NCI-H2196 treated with DMSO at 0.1 percent for 48 hours (cell line): ENCODE measurements around the gene CHFR.
A peak's percentile ranks its signal among the peaks of the same experiment; 100 is the strongest.
"Not testable (repeated sequence)": the region's sequence is repeated elsewhere in the genome, so short reads cannot be mapped to it uniquely, and the experiment has no call there.

ENCODE experiments used
- DNase-seq: peaks from one replicate; lab custom pipeline; 2025; ENCODE audit not compliant: unreplicated experiment; lab: John Stamatoyannopoulos, UW

CHFR gene

DNA sequence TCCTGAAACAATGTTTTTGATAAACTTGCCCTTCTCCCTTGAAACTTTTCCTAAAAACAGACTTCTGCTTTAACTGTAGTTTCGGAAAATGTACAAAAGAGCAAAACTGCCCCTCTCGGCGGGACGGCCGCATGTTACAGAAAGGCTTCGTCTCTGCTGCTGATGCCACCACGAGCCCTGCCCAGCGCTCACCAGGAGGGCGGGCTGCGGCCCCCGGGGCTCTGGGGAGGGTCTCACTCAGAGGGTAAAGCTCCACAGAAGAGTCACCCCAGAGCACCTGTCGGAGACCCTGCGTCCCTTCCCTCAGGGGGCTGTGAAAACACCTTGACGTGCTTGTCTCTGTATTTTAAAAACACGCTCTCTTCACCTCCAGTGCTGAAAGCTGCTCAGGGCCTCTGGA lies 46.3 kb downstream of the CHFR start:
- DNase-seq = no peak

DNA sequence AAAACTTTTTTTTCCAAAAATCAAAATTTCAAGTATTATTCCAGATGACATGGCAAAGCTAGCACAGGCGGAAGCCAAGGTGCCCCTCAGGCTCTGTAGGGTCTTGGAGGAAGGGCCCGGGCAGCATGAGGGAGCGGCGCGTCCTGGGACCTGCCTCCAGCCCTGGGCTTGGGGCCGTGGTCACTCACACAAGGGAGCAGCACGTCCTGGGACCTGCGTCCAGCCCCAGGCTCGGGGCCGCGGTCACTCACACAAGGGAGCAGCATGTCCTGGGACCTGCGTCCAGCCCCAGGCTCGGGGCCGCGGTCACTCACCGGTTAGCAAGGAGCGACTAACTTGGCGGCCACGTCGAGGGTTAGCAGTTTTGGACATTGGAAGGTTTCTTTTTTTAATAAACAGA lies 46.9 kb downstream of the CHFR start:
- DNase-seq = no peak

DNA sequence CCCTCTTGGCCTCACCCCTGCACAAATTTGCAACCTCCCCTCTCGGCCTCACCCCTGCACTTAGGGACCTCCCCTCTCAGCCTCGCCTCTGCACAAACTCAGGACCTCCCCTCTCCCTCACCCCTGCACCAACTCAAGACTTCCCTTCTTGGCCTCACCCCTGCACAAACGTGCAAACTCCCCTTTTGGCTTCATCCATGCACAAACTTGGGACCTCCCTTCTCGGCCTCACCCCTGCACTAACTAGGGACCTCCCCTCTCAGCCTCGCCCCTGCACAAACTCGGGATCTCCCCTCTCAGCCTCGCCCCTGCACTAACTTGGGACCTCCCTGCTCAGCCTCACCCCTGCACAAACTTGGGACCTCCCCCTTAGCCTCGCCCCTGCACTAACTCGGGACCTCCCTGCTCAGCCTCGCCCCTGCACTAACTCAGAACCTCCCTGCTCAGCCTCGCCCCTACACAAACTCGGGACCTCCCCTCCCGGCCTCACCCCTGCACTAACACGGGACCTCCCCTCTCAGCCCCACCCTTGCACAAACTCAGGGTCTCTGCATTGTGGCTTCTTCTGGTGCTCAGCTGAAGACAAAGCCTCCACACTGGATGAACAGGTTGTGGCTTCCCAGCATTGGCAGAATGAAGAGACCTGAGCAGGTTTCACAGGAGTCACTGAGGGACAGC lies 47.7 kb downstream of the CHFR start:
- DNase-seq = no peak

DNA sequence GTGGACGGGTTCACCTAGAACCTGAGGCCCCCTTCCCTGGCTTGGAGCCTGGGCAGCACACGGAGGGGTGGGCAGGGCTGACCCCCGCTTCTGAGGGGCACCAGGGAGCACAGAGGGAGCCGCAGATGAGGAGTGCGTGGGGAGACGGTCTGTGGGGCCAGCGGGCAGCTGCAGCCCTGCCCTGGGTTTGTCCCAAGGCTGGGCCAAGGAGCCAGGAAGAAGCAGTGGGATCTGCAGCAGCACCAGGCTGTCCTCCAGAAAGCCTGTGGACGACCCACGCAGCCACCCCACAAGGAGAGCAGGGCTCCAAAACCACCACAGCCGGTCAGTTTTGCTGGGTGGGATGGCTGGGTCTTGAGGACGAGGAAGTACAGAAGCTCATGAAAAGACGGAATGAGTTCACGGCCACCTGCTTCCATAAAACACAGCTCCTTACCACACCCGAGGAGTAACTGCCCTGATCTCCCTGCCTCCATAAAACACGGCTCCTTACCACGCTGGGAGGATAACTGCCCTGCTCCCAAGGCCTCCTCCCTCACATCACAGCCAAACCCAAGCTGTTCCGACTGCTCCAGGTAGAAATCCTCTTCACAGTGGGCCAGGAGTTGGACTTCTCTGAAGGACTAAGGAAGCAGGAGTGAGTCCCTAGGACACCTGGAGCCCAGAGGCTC lies 48.9 kb downstream of the CHFR start:
- no peak for DNase-seq

DNA sequence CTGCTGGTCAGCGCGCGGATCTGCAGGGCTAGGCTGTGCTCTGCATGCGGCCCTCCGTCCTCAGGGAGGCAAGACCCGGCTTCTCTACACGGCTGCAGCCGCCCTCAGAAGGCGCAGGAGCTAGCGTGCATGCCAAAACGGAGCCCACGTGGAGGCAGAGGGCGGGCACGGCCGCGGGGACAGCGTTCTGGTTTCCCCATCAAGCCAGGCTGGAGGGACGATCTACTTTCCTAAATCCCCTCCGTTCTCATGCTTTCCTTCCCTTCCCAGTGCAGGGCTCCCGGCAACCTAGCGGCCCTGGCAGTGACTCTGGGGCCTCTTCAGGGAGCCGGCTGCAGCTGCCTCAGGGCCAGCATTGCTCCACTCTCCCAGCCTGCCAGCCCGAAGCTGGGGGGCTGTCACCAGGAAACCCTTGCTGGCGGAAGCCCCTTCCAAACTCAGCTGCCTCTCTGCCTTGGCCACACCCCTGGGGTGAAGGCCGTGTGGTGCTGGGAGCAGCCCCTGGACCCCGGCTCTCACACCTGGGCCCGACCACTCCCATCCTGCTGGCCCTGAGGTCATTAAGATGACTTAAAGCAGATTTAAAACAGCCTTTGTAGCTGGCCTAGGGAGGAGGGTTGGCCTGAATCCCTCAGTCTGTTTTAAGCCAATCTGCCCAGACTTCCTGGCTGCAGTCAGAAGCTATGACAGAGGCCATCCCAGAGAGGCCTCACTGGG lies 49.6 kb downstream of the CHFR start:
- no peak for DNase-seq

DNA sequence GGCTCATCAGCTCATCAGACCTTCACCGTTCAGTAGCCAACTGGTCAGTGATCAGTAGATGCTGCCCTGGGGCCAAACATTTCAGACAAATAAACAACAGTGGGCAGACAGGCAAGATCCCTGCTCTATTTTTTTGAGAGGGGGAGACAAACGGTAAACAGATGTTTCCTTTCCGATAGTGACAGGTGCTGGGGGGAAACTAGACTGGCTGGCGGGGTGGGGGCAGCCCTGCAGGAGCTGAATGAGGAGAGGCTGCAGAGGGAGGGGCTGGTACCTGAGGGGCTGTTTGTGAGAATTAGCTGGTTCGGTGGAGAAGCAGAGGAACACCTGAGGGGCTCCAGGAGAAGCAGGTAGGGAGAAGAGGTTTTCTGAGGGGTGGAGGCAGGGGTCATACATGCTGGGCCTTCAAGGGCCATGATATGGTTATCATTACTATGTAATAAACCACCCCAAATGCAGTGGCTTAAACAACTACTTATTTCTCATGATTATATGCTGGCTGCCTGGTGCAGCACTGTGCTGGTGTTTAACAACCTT lies 50.5 kb downstream of the CHFR start:
- no peak for DNase-seq

DNA sequence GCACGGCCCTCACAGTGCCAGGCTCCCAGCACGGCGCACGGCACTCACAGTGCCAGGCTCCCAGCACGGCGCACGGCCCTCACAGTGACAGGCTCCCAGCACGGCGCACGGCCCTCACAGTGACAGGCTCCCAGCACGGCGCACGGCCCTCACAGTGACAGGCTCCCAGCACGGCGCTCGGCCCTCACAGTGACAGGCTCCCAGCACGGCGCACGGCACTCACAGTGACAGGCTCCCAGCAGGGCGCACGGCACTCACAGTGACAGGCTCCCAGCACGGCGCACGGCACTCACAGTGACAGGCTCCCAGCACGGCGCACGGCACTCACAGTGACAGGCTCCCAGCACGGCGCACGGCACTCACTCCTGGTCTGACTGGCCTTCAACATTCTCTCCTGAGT lies 51.2 kb downstream of the CHFR start:
- DNase-seq = not testable (repeated sequence)

DNA sequence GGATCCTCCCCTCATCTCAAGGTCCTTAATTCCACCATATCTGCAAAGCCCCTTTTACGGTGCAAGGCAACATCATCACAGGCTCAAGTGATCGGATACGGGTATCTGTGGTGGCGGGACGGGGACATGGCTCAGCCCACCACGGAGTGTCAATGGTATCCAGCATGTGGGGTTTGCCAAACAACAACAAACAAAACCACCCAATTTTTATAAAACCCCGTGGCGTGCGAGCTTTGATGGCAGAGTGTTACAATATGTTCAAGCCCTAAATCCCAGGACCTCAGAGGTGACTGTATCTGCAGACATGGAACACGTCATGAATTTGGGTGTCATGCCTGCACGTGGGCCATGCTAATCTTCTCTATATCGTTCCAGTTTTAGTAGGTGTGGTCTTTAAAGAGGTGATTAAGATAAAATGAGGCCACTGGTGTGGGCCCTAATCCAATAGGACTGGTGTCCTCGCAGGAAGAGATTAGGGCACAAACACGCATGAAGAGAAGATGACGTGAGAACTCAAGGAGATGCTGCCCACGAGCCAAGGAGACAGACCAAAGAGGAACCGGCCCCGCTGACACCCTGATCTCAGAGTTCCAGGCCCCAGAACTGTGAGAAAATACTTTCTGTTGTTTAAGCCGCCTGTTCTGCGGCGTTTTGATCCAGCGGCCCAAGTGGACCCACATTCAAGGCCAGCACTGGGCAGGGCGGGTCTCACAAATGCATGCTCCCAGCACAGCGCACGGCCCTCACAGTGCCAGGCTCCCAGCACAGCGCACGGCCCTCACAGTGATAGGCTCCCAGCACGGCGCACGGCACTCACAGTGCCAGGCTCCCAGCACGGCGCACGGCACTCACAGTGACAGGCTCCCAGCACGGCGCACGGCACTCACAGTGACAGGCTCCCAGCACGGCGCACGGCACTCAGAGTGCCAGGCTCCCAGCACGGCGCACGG lies 52.1 kb downstream of the CHFR start:
- no peak for DNase-seq

DNA sequence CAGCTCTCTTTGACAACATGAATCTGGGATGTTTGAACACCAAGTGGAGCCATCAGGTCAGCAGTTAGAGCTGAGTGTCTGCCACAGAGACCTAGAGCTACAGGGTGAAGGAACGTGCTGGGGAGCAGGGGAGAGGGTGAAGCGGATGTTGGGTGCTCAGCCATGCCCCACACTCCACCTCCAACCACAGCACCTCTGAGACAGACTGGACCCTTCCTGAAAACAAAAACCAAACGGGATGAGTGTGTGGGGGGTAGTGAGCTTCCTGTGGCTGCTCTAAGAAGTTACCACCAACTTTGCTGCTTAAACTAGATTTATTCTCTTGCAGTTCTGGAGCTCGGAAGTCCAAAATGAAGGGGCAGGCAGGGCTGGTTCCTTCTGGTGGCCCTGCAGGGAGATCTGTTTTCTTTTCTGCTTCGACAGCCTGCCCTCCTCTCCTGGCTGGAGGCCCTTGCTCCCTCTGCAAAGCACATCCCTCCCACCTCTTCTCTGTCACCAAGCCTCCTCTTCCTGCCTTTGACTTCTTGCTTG lies 53.2 kb downstream of the CHFR start:
- no peak for DNase-seq

DNA sequence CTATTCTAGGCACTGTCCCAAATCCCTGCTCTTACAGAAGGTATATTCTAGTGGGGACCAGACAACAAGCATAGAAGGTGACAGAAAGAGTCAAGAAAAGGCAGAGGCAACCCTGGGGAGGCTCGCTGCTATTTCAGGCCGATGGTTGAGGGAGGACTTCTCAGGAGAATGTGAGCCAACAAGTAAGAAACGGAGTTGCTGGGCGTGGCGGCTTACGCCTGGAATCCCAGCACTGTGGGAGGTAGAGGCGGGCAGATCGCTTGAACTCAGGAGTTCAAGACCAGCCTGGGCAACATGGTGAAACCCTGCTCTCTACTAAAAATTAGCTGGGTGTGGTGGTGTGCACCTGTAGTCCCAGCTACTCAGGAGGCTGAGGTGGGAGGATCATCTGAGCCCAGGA lies 54.1 kb downstream of the CHFR start:
- no peak for DNase-seq

DNA sequence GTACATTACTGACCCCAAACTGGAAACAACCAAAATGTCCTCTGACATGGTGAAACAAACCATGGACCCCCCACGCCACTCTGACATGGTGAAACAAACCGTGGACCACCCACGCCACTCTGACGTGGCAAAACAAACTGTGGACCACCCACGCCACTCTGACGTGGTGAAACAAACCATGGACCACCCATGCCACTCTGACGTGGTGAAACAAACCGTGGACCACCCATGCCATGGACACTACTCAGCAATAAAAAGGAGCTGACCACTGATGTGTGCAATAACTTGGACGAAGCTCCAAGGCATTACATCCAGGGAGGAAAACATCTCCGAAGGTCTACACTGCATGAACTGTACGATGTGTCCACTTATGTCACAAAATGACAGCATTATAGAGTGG lies 55.6 kb downstream of the CHFR start:
- no peak for DNase-seq

DNA sequence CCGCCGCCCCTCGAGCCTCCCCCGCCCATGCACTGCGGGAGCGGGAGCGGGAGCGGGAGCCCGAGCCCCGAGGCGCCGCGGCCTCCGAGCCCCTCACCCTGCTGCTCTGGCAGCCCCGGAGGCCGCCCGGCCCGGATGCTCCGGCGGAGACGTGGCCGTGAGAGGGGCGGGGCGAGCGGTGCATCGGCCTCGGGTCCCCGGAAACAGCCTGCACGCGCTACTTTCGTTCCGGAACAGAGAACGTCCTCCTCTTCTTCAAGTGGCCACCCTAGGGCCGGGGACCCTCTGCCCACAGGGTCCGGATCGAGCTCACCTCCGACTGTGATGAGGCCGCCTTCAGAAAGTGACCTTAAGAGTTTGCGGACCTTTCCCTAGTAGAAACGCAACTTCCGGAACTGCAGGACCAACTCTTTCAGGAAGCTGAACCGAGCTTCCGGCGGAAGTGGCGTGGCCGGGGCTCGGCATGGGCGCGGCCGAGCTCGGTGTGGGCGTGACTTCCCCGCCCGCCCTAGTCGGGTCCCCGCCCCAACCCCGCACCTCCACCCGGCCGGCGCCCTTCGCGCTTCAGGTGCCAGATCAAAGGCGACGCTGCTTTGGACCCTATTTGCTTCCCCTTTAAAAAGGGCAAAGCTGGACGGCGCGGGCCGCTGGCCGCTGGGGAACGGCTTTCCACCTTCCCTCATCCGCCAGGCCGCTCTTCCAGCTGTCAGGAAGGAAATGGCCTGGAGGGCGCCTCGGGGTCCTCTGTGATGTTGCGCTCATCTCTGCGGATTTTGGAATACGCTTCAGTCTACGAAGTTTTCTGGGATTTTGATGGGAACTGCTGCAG lies 58.5 kb downstream of the CHFR start, which contains the start of gene GOLGA3:
GOLGA3 (minus strand) TSS at position 164 of the 829 bp plus-strand sequence. CDS start 6,741 bp downstream, outside the sequence.
- peak; percentile 76 for DNase-seq

DNA sequence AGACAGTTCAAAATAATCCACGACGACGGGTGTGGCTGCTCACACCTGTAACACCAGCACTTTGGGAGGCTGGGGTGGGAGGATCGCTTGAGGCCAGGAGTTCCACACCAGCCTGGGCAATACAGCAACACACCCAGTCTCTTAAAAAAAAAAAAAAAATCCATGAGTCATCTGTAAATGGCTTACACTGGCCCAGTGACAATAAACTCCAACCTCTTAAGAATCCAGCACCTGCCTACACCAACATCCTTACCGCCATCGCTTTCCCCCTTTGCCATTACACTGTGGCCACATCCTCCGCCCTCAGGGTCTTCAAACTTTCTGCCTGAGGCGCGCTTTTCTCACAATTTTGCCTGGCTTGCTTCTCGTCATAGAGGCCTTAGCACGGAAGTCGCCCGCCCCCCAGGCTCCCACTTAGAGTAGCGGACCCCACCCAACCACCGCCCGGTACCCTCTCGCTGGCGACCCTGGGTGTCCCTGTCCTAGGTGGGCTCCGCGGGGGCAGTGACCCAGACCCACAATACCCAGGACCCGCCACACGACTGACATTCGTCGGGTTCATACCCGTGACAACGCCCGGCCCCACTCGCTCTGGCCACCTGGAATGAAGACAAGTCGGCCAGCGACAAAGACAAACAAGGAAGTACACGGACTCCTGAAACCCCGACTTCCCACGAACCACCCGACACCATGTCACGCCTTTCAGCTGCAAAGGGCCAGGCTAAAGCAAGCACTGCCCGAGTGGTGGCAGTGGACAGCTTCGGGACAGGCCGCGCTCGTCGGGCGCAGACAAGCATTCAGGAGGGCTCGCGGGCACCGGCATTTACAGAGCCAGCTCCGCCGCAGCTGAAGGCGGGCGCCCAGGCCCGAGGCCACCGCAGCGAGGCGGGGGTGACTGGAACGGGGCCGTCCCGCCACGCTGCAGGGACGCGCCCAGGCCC lies 59.4 kb downstream of the CHFR start:
- DNase-seq = no peak

DNA sequence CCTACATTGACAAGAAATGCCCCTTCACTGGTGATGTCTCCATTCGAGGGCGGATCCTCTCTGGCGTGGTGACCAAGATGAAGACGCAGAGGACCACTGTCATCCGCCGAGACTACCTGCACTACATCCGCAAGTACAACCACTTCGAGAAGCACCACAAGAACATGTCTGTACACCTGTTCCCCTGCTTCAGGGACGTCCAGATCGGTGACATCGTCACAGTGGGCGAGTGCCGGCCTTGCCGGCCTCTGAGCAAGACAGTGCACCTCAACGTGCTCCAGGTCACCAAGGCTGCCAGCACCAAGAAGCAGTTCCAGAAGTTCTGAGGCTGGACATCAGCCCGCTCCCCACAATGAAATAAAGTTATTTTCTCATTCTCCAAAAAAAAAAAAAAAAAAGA lies 61.5 kb downstream of the CHFR start:
- DNase-seq = no peak

DNA sequence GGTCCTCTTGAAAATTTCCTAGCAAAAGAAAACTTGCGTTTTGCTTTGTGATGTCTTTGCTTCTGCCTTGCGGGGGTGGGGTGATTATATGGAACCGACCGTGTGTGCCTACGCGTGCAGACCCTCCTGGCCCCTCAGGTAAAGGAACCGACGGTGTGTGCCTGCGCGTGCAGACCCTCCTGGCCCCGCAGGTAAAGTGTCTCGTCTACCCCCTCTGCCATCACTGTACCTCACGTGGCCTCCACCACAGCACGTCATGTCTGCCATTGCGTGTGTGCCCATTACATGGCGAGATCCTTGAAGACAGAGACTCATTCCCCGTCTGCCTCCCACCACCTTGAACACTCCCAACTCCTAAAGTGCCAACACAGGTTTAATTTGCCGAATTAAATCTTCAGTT lies 62.3 kb downstream of the CHFR start:
- DNase-seq = no peak

DNA sequence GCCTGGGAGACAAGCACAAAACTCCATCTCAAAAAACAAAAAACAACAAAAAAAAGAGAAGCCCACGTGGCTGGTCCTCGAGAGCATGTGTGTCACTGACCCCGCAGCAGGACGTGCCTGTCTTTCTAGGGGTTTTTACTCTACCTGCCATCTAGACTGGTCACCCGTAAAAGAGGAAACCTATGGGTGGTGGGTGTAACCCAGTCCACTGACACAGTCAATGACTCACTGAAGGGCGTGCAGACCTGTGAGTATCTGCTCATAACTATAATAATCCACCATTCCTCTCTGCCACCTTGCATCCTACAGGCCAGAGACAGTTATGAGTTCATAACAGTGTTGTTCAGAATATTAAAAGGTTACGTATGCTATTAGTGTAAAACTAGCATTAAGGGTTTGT lies 63.4 kb downstream of the CHFR start:
- no peak for DNase-seq

DNA sequence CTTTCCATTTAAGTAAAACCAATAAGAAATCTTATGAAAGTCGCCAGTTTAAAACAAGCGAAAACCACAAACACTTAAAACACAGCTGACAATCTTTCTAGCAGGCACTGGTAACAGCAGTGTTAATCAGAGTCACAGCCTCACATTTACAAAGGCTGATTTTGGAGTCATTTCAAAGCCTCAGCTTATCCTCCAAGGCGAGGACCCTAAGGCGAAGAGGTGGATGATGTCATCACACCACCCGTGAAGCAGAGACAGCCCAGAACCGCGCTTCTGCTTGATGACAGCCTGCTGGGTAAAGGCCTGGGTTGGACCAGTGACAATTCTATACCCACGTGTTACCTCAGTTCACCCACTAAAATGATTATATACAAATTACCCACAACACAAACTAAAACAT lies 68.8 kb downstream of the CHFR start:
- no peak for DNase-seq

DNA sequence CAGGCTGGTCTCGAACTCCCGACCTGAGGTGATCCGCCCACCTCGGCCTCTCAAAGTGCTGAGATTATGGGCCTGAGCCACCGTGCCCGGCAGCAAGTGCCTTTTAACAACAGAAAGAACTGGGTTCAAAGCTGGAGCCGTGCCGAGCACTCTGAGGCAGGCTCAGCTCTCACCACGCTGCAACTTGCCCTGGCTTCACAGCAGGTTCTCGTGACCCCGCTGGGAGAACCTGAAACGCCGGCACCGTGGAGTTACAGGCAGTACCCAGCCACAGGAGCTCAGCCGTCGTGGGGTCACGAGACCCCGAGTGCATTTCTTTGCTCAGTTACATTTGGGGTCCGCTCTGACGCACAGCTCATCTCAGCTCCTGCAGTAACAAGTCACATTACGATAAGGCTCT lies 73.2 kb downstream of the CHFR start:
- DNase-seq = no peak

DNA sequence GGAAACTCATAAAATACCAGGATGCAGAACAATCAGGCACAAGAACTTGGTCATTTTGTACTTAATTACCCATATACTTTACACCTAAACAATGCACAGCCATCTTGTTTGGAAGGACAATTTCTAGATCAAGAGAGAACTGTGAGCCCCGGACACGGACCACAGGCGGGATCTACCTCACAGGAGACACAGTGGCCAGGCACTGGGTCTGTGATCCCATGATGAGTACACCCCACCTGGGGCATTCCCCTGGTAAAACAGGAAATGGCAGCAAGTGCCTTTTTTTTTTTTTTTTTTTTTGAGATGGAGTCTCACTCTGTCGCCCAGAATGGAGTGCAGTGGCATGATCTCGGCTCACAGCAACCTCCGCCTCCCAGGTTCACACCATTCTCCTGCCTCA lies 74.0 kb downstream of the CHFR start:
- DNase-seq = no peak
